HEK293 (cell line): ENCODE results near the gene CCDC40.

Experiments
- CTCF ChIA-PET: fragments of 350-600 bp; formaldehyde crosslinking; extraction: SDS; loops from one replicate; lab custom pipeline; 2021; ENCODE audit warnings: antibody characterized with exemption; lab: Yijun Ruan, JAX
- POLR2A ChIA-PET: fragments of 300-600 bp; formaldehyde crosslinking; extraction: SDS; loops from one replicate; lab custom pipeline; 2020; ENCODE audit warnings: antibody characterized with exemption, inconsistent platforms; lab: Yijun Ruan, JAX
- H3K27ac ChIP-seq: fragments of 200-500 bp; sonication (Bioruptor generic); 2 replicates; pipeline ENCODE4 v1.5.1; 2014; ENCODE audit warnings: low read depth, low read length, control low read depth, inconsistent platforms; ENCODE audit errors: extremely low read depth
- H3K36me3 ChIP-seq, 2 experiments: fragments of 200-500 bp in 1 of 2; sonication (Bioruptor generic) in 1 of 2; 1 replicate in 1 of 2; 2 replicates in 1 of 2; pipeline ENCODE4 v1.5.1; 2014 to 2017; ENCODE audit warnings: inconsistent platforms in 2 of 2, low read length in 2 of 2; ENCODE audit not compliant: control insufficient read depth in 2 of 2, insufficient read depth in 1 of 2
- H3K4me1 ChIP-seq: fragments of 200-500 bp; sonication (Bioruptor generic); 2 replicates; pipeline ENCODE4 v1.5.1; 2014; ENCODE audit warnings: mild to moderate bottlenecking, low read length, inconsistent platforms; ENCODE audit not compliant: control insufficient read depth, insufficient read depth
- H3K4me3 ChIP-seq: 2 replicates; pipeline ENCODE4 v1.5.1; 2011; ENCODE audit warnings: low read depth, mild to moderate bottlenecking, control low read depth, low read length, moderate library complexity
- H3K9me3 ChIP-seq: fragments of 200-500 bp; sonication (Bioruptor generic); 2 replicates; pipeline ENCODE4 v1.5.1; 2014; ENCODE audit warnings: low read depth, low read length, inconsistent platforms; ENCODE audit not compliant: control insufficient read depth, insufficient read depth
- BCL6B ChIP-seq: fragments of 450-650 bp; formaldehyde crosslinking; IDR thresholded peaks from 2 replicates; pipeline ENCODE4 v1.5.1; 2017; ENCODE audit warnings: missing biosample characterization, missing genetic modification characterization
- GLI4 ChIP-seq: fragments of 450-650 bp; formaldehyde crosslinking; IDR thresholded peaks from 2 replicates; pipeline ENCODE4 v1.5.1; 2016; ENCODE audit warnings: missing biosample characterization, missing genetic modification characterization
- KLF1 ChIP-seq: fragments of 450-650 bp; formaldehyde crosslinking; IDR thresholded peaks from 2 replicates; pipeline ENCODE4 v1.5.1; 2016; ENCODE audit warnings: missing biosample characterization, missing genetic modification characterization
- SALL2 ChIP-seq: fragments of 450-650 bp; formaldehyde crosslinking; IDR thresholded peaks from 2 replicates; pipeline ENCODE4 v1.5.0; 2017; ENCODE audit warnings: missing biosample characterization, mild to moderate bottlenecking, missing genetic modification characterization, borderline replicate concordance
- SCRT1 ChIP-seq: fragments of 450-650 bp; formaldehyde crosslinking; IDR thresholded peaks from 2 replicates; pipeline ENCODE4 v1.5.1; 2016; ENCODE audit warnings: missing biosample characterization, missing genetic modification characterization, borderline replicate concordance
- ZFHX2 ChIP-seq: fragments of 450-650 bp; formaldehyde crosslinking; conservative IDR thresholded peaks from 2 replicates; pipeline ENCODE4 v1.5.1; 2016; ENCODE audit warnings: missing biosample characterization, missing genetic modification characterization
- ZNF114 ChIP-seq: fragments of 450-650 bp; formaldehyde crosslinking; IDR thresholded peaks from 2 replicates; pipeline ENCODE4 v1.5.0; 2017; ENCODE audit warnings: missing biosample characterization, missing genetic modification characterization
- ZNF132 ChIP-seq: fragments of 450-650 bp; formaldehyde crosslinking; IDR thresholded peaks from 2 replicates; pipeline ENCODE4 v1.5.1; 2017; ENCODE audit warnings: missing biosample characterization, missing genetic modification characterization, borderline replicate concordance
- ZNF138 ChIP-seq: fragments of 450-650 bp; formaldehyde crosslinking; IDR thresholded peaks from 2 replicates; pipeline ENCODE4 v1.5.1; 2016; ENCODE audit warnings: missing biosample characterization, missing genetic modification characterization, borderline replicate concordance
- ZNF239 ChIP-seq: fragments of 450-650 bp; formaldehyde crosslinking; IDR thresholded peaks from 2 replicates; pipeline ENCODE4 v1.5.1; 2016; ENCODE audit warnings: missing biosample characterization, missing genetic modification characterization
- ZNF324 ChIP-seq: fragments of 450-650 bp; formaldehyde crosslinking; IDR thresholded peaks from 2 replicates; pipeline ENCODE4 v1.5.1; 2016; ENCODE audit warnings: missing biosample characterization, missing genetic modification characterization
- ZNF341 ChIP-seq: fragments of 450-650 bp; formaldehyde crosslinking; IDR thresholded peaks from 2 replicates; pipeline ENCODE4; 2016; ENCODE audit warnings: low read depth, missing biosample characterization, missing genetic modification characterization
- ZNF350 ChIP-seq: fragments of 450-650 bp; formaldehyde crosslinking; IDR thresholded peaks from 2 replicates; pipeline ENCODE4 v1.5.0; 2017; ENCODE audit warnings: missing biosample characterization, mild to moderate bottlenecking, missing genetic modification characterization
- ZNF416 ChIP-seq: fragments of 450-650 bp; formaldehyde crosslinking; IDR thresholded peaks from 2 replicates; pipeline ENCODE4 v1.5.1; 2016; ENCODE audit warnings: missing biosample characterization, missing genetic modification characterization
- ZNF488 ChIP-seq: fragments of 450-650 bp; formaldehyde crosslinking; IDR thresholded peaks from 2 replicates; pipeline ENCODE4 v1.5.1; 2016; ENCODE audit warnings: missing biosample characterization, missing genetic modification characterization
- ZNF529 ChIP-seq: fragments of 450-650 bp; formaldehyde crosslinking; IDR thresholded peaks from 2 replicates; pipeline ENCODE4 v1.5.1; 2017; ENCODE audit warnings: missing genetic modification characterization, missing biosample characterization; ENCODE audit not compliant: insufficient replicate concordance
- ZNF558 ChIP-seq: fragments of 450-650 bp; formaldehyde crosslinking; IDR thresholded peaks from 2 replicates; pipeline ENCODE4 v1.5.1; 2016; ENCODE audit warnings: missing biosample characterization, missing genetic modification characterization
- ZNF600 ChIP-seq: fragments of 450-650 bp; formaldehyde crosslinking; IDR thresholded peaks from 2 replicates; pipeline ENCODE4 v1.5.1; 2016; ENCODE audit warnings: missing biosample characterization, missing genetic modification characterization
- ZNF639 ChIP-seq: fragments of 450-650 bp; formaldehyde crosslinking; IDR thresholded peaks from 2 replicates; pipeline ENCODE4 v1.5.1; 2016; ENCODE audit warnings: missing biosample characterization, missing genetic modification characterization
- ZNF660 ChIP-seq: fragments of 450-650 bp; IDR thresholded peaks from 2 replicates; pipeline ENCODE4 v1.5.1; 2018; ENCODE audit warnings: missing biosample characterization, mild to moderate bottlenecking, missing genetic modification characterization
- ZNF785 ChIP-seq: fragments of 450-650 bp; formaldehyde crosslinking; IDR thresholded peaks from 2 replicates; pipeline ENCODE4 v1.5.1; 2016; ENCODE audit warnings: missing biosample characterization, missing genetic modification characterization
- ZSCAN18 ChIP-seq: fragments of 450-650 bp; formaldehyde crosslinking; IDR thresholded peaks from 2 replicates; pipeline ENCODE4 v1.5.1; 2016; ENCODE audit warnings: missing biosample characterization, missing genetic modification characterization
- TF ChIP-seq, protein P1 (sequence below): fragments of 450-650 bp; formaldehyde crosslinking; IDR thresholded peaks from 2 replicates; pipeline ENCODE4 v1.5.1; 2016; ENCODE audit warnings: missing biosample characterization, missing genetic modification characterization

Gene CCDC40

GRCh38 chr17:80095844-80096475 is 59.5 kb downstream of the CCDC40 start:
- Histone ChIP-seq H3K36me3 (no peaks in the 10 kb centered on the region), H3K9me3 (no peaks in the 10 kb centered on the region), H3K27ac (no peak overlapping the region), H3K4me3 (no peak overlapping the region), H3K4me1 (peaks cover 6% of the 10 kb centered on the region; the same call in 1 of the 2 replicates)
- TF ChIP-seq ZNF341 (tag by site-specific recombination): 0 out of 2 replicates have a peak, but pooled peaks have one; percentile 19
- no peak for TF ChIP-seq ZNF138
- TF ChIP-seq, protein P1, sequence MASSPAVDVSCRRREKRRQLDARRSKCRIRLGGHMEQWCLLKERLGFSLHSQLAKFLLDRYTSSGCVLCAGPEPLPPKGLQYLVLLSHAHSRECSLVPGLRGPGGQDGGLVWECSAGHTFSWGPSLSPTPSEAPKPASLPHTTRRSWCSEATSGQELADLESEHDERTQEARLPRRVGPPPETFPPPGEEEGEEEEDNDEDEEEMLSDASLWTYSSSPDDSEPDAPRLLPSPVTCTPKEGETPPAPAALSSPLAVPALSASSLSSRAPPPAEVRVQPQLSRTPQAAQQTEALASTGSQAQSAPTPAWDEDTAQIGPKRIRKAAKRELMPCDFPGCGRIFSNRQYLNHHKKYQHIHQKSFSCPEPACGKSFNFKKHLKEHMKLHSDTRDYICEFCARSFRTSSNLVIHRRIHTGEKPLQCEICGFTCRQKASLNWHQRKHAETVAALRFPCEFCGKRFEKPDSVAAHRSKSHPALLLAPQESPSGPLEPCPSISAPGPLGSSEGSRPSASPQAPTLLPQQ (tag by site-specific recombination): no peak
- no peak for TF ChIP-seq ZNF558 (tag by site-specific recombination)
- no peak for TF ChIP-seq SALL2 (tag by site-specific recombination)
- TF ChIP-seq BCL6B (tag by site-specific recombination): no peak
- TF ChIP-seq SCRT1 (tag by site-specific recombination): no peak
- POLR2A ChIA-PET: no interaction called here
- CTCF ChIA-PET: interaction anchor here (0.6 kb wide), 1 partner anchor 9 kb away, joined by 3 read pairs; no protein-coding TSS in a partner anchor

DNA sequence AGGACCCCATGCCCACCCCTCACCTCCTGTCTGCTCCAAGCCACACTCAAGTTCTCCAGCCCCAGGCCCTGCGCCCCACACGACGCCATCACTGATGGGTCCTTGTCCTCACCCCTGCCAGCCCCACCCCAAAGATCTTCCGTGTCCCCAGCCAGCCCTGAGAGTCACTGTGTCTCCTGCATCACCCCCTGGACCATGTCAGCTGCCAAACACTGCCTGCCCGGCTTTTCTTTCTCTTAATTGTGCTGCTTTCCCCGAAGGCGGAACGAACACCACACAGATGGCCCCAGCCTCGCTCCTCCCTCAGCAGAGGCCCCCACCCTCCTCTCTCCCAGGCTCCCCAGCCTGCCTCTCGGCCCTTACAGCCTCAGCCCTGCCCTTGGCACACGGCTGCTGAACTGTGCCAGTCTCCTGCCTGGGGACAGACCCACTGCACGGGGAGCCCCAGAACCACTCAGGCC is 60.1 kb downstream of the CCDC40 start:
- CTCF ChIA-PET: no interaction called here
- peaks cover 4% of the 10 kb centered on the region; the same call in 1 of the 2 replicates for H3K4me1 ChIP-seq
- no peak overlapping the region for H3K4me3 ChIP-seq
- H3K9me3 ChIP-seq: no peaks in the 10 kb centered on the region
- no peak overlapping the region for H3K27ac ChIP-seq
- no peaks in the 10 kb centered on the region for H3K36me3 ChIP-seq
- POLR2A ChIA-PET: no interaction called here
- no peak for TF ChIP-seq ZNF350
- TF ChIP-seq ZNF529 (tag by site-specific recombination): no peak
- no peak for TF ChIP-seq ZNF114 (tag by site-specific recombination)
- TF ChIP-seq ZNF132 (tag by site-specific recombination): no peak
- TF ChIP-seq ZFHX2 (tag by site-specific recombination): no peak
- TF ChIP-seq ZNF488: no peak
- no peak for TF ChIP-seq GLI4 (tag by site-specific recombination)
- no peak for TF ChIP-seq ZNF785 (tag by site-specific recombination)
- TF ChIP-seq ZNF600 (tag by site-specific recombination): no peak
- no peak for TF ChIP-seq ZNF239 (tag by site-specific recombination)
- TF ChIP-seq ZNF660: no peak
- no peak for TF ChIP-seq ZNF416
- TF ChIP-seq ZSCAN18 (tag by site-specific recombination): no peak
- no peak for TF ChIP-seq ZNF324
- no peak for TF ChIP-seq KLF1 (tag by site-specific recombination)
- TF ChIP-seq ZNF639 (tag by site-specific recombination): no peak
